GM10266 (cell line): Measurements from ENCODE around the gene ME1.

Experiments used
- DNase-seq: peaks from one replicate; pipeline ENCODE4 v3.0.0; 2012; ENCODE audit errors: extremely low spot score
- CTCF ChIP-seq: IDR thresholded peaks from 2 replicates; pipeline ENCODE4 v1.5.1; 2012; ENCODE audit warnings: mild to moderate bottlenecking, low read depth; ENCODE audit not compliant: control insufficient read depth, insufficient read depth; ENCODE audit errors: missing control alignments

ME1 gene

DNA sequence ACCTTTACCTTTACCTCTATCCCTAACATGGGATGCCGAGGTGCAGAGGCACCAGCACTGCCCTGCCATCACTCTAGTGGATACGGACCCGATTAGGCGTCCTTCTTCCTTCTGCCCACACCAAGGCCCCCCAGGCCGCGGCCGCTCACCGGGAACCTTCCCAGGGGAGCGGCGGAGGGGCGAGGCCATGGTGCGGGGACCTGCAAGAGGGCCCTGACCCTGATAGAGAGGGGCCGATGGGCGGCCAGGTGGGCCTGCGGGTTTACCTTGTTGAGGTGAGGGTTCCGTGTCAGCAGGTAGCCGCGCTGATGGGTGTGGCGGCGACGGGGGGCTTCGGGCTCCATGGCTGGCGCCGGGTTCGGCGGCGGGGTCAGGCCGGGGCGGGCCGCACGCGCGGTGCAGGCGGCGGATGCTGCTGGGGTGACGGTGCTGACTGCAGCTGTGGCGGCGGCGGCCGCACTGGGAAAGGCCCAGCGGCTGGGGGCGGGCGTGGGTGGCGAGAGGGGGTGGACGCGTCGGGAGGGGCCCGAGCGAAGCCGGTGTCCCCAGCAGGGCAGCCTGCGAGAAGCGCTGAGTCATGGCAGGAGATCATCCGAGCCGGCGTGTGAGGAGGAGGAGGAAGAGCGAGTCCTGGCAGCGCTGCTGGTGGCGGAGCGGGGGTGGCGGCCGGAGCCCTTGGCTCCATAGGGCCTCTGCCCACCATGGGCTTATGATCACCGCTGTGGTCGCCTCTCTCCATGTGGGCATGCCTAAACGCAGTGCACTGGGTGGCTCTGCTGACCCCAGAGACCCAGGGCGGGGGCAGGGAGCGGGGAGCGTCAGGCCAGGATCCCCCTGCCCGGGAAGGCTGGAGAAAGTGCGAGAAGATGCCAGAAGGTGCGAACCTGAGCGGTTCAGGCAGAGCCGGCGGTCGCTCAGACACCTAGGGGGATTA is at the start of gene ME1:
ME1 (minus strand) TSS at position 441 of the 934 bp plus-strand sequence; CDS start at position 344, 97 bp downstream.
- no peak for TF ChIP-seq CTCF
- peak; percentile 75 for DNase-seq

DNA sequence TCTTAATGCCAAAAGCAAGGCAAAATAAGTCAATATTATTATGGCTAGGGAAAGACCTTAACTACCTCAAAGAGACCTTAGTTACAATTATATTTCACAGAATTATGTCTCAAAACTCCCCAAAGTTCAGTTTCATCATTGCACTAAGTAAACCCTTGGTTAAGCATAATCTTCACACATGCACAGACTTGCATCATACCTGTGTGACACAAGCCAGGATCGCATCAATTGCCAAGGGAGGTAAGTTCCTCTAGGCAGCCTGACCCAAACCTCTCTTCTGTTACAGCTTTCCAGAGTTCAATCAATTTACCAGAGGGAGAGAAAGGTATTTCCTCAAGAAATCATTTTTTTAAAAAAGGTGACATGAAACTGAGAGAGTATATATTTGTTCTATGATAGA is 49.6 kb upstream of the ME1 start:
- TF ChIP-seq CTCF: no peak
- DNase-seq: no peak

DNA sequence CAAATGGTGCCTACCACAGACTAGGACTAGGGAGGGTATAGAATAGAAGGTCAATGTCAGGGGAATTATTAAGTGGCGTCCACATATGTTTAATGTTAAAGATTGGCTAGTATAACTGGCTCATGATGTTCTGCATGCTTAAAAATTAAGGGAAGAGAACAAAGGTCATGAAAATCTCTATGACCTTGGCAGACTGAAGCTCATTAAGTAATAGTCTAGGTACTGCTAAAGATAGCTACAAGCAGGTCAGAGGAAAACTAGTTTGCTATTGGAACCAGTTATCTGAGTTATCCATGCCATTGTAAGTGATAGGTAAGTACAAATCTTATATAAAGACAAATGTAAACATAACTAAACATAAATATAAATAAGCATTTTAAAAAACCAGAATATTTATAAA is 48.5 kb upstream of the ME1 start:
- no peak for DNase-seq
- no peak for TF ChIP-seq CTCF

DNA sequence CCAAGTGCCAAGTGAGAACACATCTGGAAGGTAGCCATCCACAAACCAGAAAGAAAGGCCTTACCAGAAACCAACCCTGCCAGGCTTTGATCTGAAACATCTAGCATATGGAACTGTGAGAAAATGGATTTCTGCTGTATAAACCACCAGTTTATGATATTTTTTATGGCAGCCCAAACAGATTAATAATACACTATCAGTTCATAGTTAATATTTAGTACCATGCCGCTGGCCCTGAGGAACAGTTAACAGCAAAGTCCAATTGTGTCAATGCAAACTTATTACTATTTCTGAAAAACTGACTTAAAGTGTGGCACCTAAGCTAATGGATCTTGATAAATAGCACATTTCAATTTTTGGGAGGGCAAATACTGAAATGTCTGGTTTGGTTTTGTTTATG is 46.1 kb upstream of the ME1 start:
- no peak for DNase-seq
- no peak for TF ChIP-seq CTCF

GRCh38 chr6:83474309-83474708 is 43.5 kb upstream of the ME1 start:
- no peak for TF ChIP-seq CTCF
- DNase-seq: no peak

- DNase-seq: no peak
- TF ChIP-seq CTCF: no peak
Measured at GRCh38 chr6:83472767-83473166, 41.9 kb upstream of the ME1 start.

GRCh38 chr6:83470587-83470986 is 39.7 kb upstream of the ME1 start:
- TF ChIP-seq CTCF: no peak
- DNase-seq: no peak
